NCI-H2171 (cell line): ENCODE measurements around the gene VWA7.
"Not testable (repeated sequence)": the region's sequence is repeated elsewhere in the genome, so short reads cannot be mapped to it uniquely, and the experiment has no call there.

ENCODE experiments used
- DNase-seq: peaks from one replicate; lab custom pipeline; 2025; lab: John Stamatoyannopoulos, UW

Gene VWA7

GRCh38 chr6:31801031-31801927 is 24.2 kb upstream of the VWA7 start:
- not testable (repeated sequence) for DNase-seq

GRCh38 chr6:31799781-31800180 is 22.7 kb upstream of the VWA7 start:
- DNase-seq = no peak

- DNase-seq = no peak
Measured at GRCh38 chr6:31797588-31797987, 20.5 kb upstream of the VWA7 start.

- no peak for DNase-seq
Measured at GRCh38 chr6:31796993-31797385, 19.9 kb upstream of the VWA7 start.

GRCh38 chr6:31795616-31796298 is 18.6 kb upstream of the VWA7 start, which contains the start of gene VARS1:
Gene VARS1 (minus strand): TSS chr6:31795752. CDS start chr6:31795217, 535 bp downstream.
- DNase-seq = peak; percentile 87

GRCh38 chr6:31794866-31795615 is 17.9 kb upstream of the VWA7 start:
- DNase-seq = no peak

- no peak for DNase-seq
Measured at GRCh38 chr6:31794294-31794865, 17.3 kb upstream of the VWA7 start.

- not testable (repeated sequence) for DNase-seq
Measured at GRCh38 chr6:31793927-31794245, 16.8 kb upstream of the VWA7 start.

GRCh38 chr6:31792761-31793171 is 15.6 kb upstream of the VWA7 start:
- no peak for DNase-seq

- no peak for DNase-seq
Measured at GRCh38 chr6:31792090-31792374, 14.9 kb upstream of the VWA7 start.

- DNase-seq = peak; percentile 26
Measured at GRCh38 chr6:31791324-31792089, 14.4 kb upstream of the VWA7 start.

- no peak for DNase-seq
Measured at GRCh38 chr6:31785475-31785874, 8.3 kb upstream of the VWA7 start.

GRCh38 chr6:31784098-31784925 is 7.2 kb upstream of the VWA7 start:
- no peak for DNase-seq

GRCh38 chr6:31782126-31782855 is 5.2 kb upstream of the VWA7 start:
- no peak for DNase-seq

GRCh38 chr6:31781244-31782125 is 4.4 kb upstream of the VWA7 start:
- DNase-seq = no peak

- no peak for DNase-seq
Measured at GRCh38 chr6:31780507-31781243, 3.5 kb upstream of the VWA7 start.

GRCh38 chr6:31779908-31780307 is 2.8 kb upstream of the VWA7 start:
- DNase-seq = no peak
